HG03342 (cell line): ENCODE results near the gene NOSTRIN.

Experiments used
- ATAC-seq: cut with Tn5 transposase; IDR thresholded peaks from one replicate; pipeline ENCODE4 v1.9.1; 2021; ENCODE audit warnings: mild to moderate bottlenecking, moderate library complexity; ENCODE audit not compliant: unreplicated experiment

The NOSTRIN gene

GRCh38 chr2:168814939-168815907 is 12.8 kb downstream of the NOSTRIN start:
- ATAC-seq: no peak

- ATAC-seq: no peak
Observed at GRCh38 chr2:168816369-168816768, 13.9 kb downstream of the NOSTRIN start.

- no peak for ATAC-seq
Observed at GRCh38 chr2:168819050-168819715, 16.7 kb downstream of the NOSTRIN start.

- ATAC-seq: no peak
Observed at GRCh38 chr2:168819829-168820489, 17.5 kb downstream of the NOSTRIN start.

- no peak for ATAC-seq
Observed at GRCh38 chr2:168821577-168821976, 19.1 kb downstream of the NOSTRIN start.

GRCh38 chr2:168821992-168822391 is 19.6 kb downstream of the NOSTRIN start:
- no peak for ATAC-seq

GRCh38 chr2:168825126-168825525 is 22.7 kb downstream of the NOSTRIN start:
- ATAC-seq: no peak

GRCh38 chr2:168830958-168831357 is 28.5 kb downstream of the NOSTRIN start:
- no peak for ATAC-seq

- ATAC-seq: no peak
Observed at GRCh38 chr2:168831662-168832061, 29.2 kb downstream of the NOSTRIN start.

- no peak for ATAC-seq
Observed at GRCh38 chr2:168835969-168836368, 33.5 kb downstream of the NOSTRIN start.

- no peak for ATAC-seq
Observed at GRCh38 chr2:168841445-168841844, 39.0 kb downstream of the NOSTRIN start.

- no peak for ATAC-seq
Observed at GRCh38 chr2:168843253-168843652, 40.8 kb downstream of the NOSTRIN start.

GRCh38 chr2:168848225-168848624 is 45.8 kb downstream of the NOSTRIN start:
- no peak for ATAC-seq

GRCh38 chr2:168849610-168850009 is 47.2 kb downstream of the NOSTRIN start:
- no peak for ATAC-seq

- ATAC-seq: no peak
Observed at GRCh38 chr2:168850846-168851245, 48.4 kb downstream of the NOSTRIN start.

GRCh38 chr2:168851674-168852320 is 49.4 kb downstream of the NOSTRIN start:
- ATAC-seq: no peak

- ATAC-seq: no peak
Observed at GRCh38 chr2:168852481-168852880, 50.0 kb downstream of the NOSTRIN start.

- ATAC-seq: no peak
Observed at GRCh38 chr2:168853471-168853870, 51.0 kb downstream of the NOSTRIN start.

- no peak for ATAC-seq
Observed at GRCh38 chr2:168854651-168855050, 52.2 kb downstream of the NOSTRIN start.

- ATAC-seq: no peak
Observed at GRCh38 chr2:168855601-168856000, 53.2 kb downstream of the NOSTRIN start.

- ATAC-seq: no peak
Observed at GRCh38 chr2:168858146-168858545, 55.7 kb downstream of the NOSTRIN start.
